Vagina (tissue), 2 donors: ENCODE data around the gene PRKG2. TPM values are rescaled to one million over a fixed set of nuclear protein-coding genes. Genes with fewer than 3 reads are reported as not detected.

Experiments
- DNase-seq, 2 donors: peaks; one replicate each; pipeline ENCODE4 v3.0.0-alpha.2; 2017; ENCODE audit errors: extremely low spot score in 2 of 2
- H3K27ac ChIP-seq: fragments of 200-600 bp; sonication (generic); one replicate; pipeline ENCODE4 v1.5.1; 2019
- H3K27me3 ChIP-seq: fragments of 200-600 bp; sonication (generic); one replicate; pipeline ENCODE4 v1.5.1; 2019
- H3K36me3 ChIP-seq, 2 donors: fragments of 200-600 bp; sonication (generic); one replicate each; pipeline ENCODE4 v1.5.1; 2017 to 2019
- H3K4me1 ChIP-seq: fragments of 200-600 bp; sonication (generic); one replicate; pipeline ENCODE4 v1.5.1; 2019
- H3K4me3 ChIP-seq, 2 donors: fragments of 200-600 bp; sonication (generic); 1 replicate in 1 of 2; 2 replicates in 1 of 2; pipeline ENCODE4 v1.5.1; 2016 to 2019
- H3K9me3 ChIP-seq: fragments of 200-600 bp; sonication (generic); one replicate; pipeline ENCODE4 v1.5.1; 2019
- CTCF ChIP-seq, 3 experiments: fragments of 450-650 bp in 2 of 3; fragments of 200-600 bp in 1 of 3; sonication (generic) in 1 of 3; IDR thresholded peaks; one replicate each; pipeline ENCODE4 v1.5.1; 2017 to 2019; ENCODE audit warnings: antibody characterized with exemption in 3 of 3, mild to moderate bottlenecking in 2 of 3, moderate library complexity in 2 of 3
- POLR2A ChIP-seq, 2 donors: fragments of 450-650 bp; IDR thresholded peaks; one replicate each; pipeline ENCODE4 v1.6.1; 2017; ENCODE audit warnings: antibody characterized with exemption in 2 of 2, mild to moderate bottlenecking in 2 of 2, moderate library complexity in 2 of 2
- POLR2AphosphoS5 ChIP-seq, 2 donors: sonication (generic); formaldehyde crosslinking; IDR thresholded peaks; one replicate each; pipeline ENCODE4 v1.9.0; 2017; ENCODE audit warnings: antibody characterized with exemption in 2 of 2, mild to moderate bottlenecking in 2 of 2, low read depth in 1 of 2; ENCODE audit not compliant: insufficient read depth in 1 of 2
- intact Hi-C: fragments of 100-400 bp; cut with DNase I; formaldehyde crosslinking; loops from one replicate; pipeline ENCODE4 v1.15.1; 2023
- total RNA-seq: library from RNA; depleted of rRNA; stranded (reverse); fragments of >200 nt; gene quantifications from one replicate; pipeline ENCODE4 v1.2.3, GENCODE V29; 2016

PRKG2 gene
- total RNA-seq, 1 donor from 2014 or later, result 0.49 TPM

GRCh38 chr4:81113024-81113423 is 102.0 kb downstream of the PRKG2 start:
- TF ChIP-seq POLR2AphosphoS5 (IDR thresholded peaks at IDR 0.05; ENCODE audit: insufficient read depth in 1 of 2, low read depth in 1 of 2), result no peak
- no peak for TF ChIP-seq POLR2A (IDR thresholded peaks at IDR 0.05)
- TF ChIP-seq CTCF (IDR thresholded peaks at IDR 0.05), result no peak
- intact Hi-C loops, result no loop called here
- no peaks in the 10 kb centered on the region for H3K9me3 ChIP-seq
- no peaks in the 10 kb centered on the region for H3K36me3 ChIP-seq
- H3K27ac ChIP-seq, result no peak overlapping the region
- no peak for DNase-seq
- no peak overlapping the region for H3K4me3 ChIP-seq
- no peaks in the 10 kb centered on the region for H3K4me1 ChIP-seq
- H3K27me3 ChIP-seq, result no peaks in the 10 kb centered on the region

GRCh38 chr4:81109356-81109755 is 105.7 kb downstream of the PRKG2 start:
- H3K9me3 ChIP-seq, result no peaks in the 10 kb centered on the region
- H3K27ac ChIP-seq, result no peak overlapping the region
- intact Hi-C loops, result no loop called here
- no peaks in the 10 kb centered on the region for H3K4me1 ChIP-seq
- H3K27me3 ChIP-seq, result no peaks in the 10 kb centered on the region
- no peaks in the 10 kb centered on the region for H3K36me3 ChIP-seq
- DNase-seq, result no peak
- TF ChIP-seq CTCF (IDR thresholded peaks at IDR 0.05), result no peak
- TF ChIP-seq POLR2AphosphoS5 (IDR thresholded peaks at IDR 0.05; ENCODE audit: insufficient read depth in 1 of 2, low read depth in 1 of 2), result no peak
- TF ChIP-seq POLR2A (IDR thresholded peaks at IDR 0.05), result no peak
- no peak overlapping the region for H3K4me3 ChIP-seq

DNA sequence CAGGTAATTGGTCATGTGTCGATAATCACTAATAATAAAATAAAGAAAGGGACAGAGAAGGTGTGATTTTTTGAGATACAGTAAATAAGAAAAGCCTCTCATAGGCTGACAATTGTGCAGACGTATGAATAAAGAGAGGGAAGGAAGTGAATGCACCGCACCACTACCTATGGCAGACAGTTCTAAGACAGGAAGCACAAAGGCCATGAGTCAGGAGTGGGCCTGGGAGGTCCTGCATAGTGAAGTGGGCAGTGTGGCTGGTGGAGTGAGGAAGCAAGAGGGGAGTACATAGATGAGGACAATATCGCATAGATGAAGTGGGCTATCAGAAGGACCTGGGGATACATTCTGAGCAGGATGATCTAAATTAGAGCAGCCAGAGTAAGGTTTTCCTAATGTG is 108.9 kb downstream of the PRKG2 start:
- TF ChIP-seq POLR2AphosphoS5 (IDR thresholded peaks at IDR 0.05; ENCODE audit: insufficient read depth in 1 of 2, low read depth in 1 of 2) (no peak), CTCF (IDR thresholded peaks at IDR 0.05) (no peak), POLR2A (IDR thresholded peaks at IDR 0.05) (no peak)
- intact Hi-C loops, result no loop called here

DNA sequence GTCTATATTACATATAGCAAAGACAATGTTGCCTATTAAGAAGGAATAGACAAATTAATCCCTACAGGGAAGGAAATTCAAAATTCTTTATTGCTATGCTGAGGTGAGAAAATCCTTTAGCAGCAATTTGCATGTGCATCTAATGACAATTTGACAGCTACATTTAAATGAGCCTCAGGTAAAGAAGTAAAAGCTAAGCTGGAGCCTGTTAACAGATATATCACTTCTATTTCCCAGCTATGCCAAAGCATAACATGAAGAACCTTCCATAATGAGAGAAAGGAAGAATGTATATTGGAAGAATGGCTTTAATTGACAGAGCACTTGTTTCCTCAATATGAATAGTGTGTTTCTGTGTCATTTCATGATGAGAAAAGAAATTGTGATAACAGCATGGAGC is 112.9 kb downstream of the PRKG2 start:
- Histone ChIP-seq H3K27ac (no peak overlapping the region), H3K9me3 (no peaks in the 10 kb centered on the region), H3K4me3 (no peak overlapping the region), H3K4me1 (no peaks in the 10 kb centered on the region), H3K27me3 (no peaks in the 10 kb centered on the region), H3K36me3 (no peaks in the 10 kb centered on the region)
- DNase-seq, result no peak
- intact Hi-C loops, result no loop called here
- no peak for TF ChIP-seq CTCF (IDR thresholded peaks at IDR 0.05)
- TF ChIP-seq POLR2AphosphoS5 (IDR thresholded peaks at IDR 0.05; ENCODE audit: insufficient read depth in 1 of 2, low read depth in 1 of 2), result no peak

More for the DNA sequence above, 108.9 kb downstream of the PRKG2 start:
- DNase-seq, result no peak
- Histone ChIP-seq H3K4me3 (no peak overlapping the region), H3K27ac (no peak overlapping the region), H3K27me3 (no peaks in the 10 kb centered on the region), H3K4me1 (no peaks in the 10 kb centered on the region), H3K36me3 (no peaks in the 10 kb centered on the region), H3K9me3 (no peaks in the 10 kb centered on the region)

- Histone ChIP-seq H3K27ac (no peak overlapping the region), H3K36me3 (no peaks in the 10 kb centered on the region), H3K9me3 (no peaks in the 10 kb centered on the region), H3K4me1 (no peaks in the 10 kb centered on the region), H3K27me3 (no peaks in the 10 kb centered on the region), H3K4me3 (no peak overlapping the region)
- intact Hi-C loops, result no loop called here
- DNase-seq, result no peak
- no peak for TF ChIP-seq POLR2A (IDR thresholded peaks at IDR 0.05)
These were observed 118.5 kb downstream of the PRKG2 start for GRCh38 chr4:81096566-81096965.

GRCh38 chr4:81095389-81095788 is 119.6 kb downstream of the PRKG2 start:
- Histone ChIP-seq H3K27me3 (no peaks in the 10 kb centered on the region), H3K27ac (no peak overlapping the region), H3K4me1 (no peaks in the 10 kb centered on the region), H3K36me3 (no peaks in the 10 kb centered on the region), H3K4me3 (no peak overlapping the region), H3K9me3 (no peaks in the 10 kb centered on the region)
- no peak for DNase-seq
- intact Hi-C loops, result no loop called here
- no peak for TF ChIP-seq CTCF (IDR thresholded peaks at IDR 0.05)
- no peak for TF ChIP-seq POLR2A (IDR thresholded peaks at IDR 0.05)
- no peak for TF ChIP-seq POLR2AphosphoS5 (IDR thresholded peaks at IDR 0.05; ENCODE audit: insufficient read depth in 1 of 2, low read depth in 1 of 2)
